ENCODE results near the gene TPGS2.

The TPGS2 gene

DNA sequence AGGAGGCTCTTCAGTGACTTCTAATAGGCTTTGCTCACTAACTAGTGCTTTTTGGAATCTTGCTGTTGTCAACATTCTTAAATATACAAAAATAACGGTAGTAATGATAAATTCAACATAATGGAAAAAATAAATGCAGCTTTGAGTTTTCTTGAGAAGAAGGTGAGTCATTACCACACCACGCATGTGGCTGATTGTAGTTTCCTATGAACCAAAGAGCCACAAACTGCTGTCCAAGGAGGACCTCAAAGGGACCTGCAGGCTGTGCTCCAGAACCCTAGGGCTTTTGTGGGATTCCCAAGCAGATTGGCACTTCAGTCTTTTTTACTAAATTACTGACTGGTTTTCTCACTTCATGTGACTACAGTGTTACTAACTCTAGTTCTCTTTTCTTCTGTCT is 66.7 kb downstream of the TPGS2 start:
- TF ChIP-seq, protein P1, sequence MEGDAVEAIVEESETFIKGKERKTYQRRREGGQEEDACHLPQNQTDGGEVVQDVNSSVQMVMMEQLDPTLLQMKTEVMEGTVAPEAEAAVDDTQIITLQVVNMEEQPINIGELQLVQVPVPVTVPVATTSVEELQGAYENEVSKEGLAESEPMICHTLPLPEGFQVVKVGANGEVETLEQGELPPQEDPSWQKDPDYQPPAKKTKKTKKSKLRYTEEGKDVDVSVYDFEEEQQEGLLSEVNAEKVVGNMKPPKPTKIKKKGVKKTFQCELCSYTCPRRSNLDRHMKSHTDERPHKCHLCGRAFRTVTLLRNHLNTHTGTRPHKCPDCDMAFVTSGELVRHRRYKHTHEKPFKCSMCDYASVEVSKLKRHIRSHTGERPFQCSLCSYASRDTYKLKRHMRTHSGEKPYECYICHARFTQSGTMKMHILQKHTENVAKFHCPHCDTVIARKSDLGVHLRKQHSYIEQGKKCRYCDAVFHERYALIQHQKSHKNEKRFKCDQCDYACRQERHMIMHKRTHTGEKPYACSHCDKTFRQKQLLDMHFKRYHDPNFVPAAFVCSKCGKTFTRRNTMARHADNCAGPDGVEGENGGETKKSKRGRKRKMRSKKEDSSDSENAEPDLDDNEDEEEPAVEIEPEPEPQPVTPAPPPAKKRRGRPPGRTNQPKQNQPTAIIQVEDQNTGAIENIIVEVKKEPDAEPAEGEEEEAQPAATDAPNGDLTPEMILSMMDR (IDR thresholded peaks at IDR 0.05) = no peak
- no peak overlapping the region for H3K27ac Mint-ChIP-seq
- DNase-seq = no peak
- H3K27me3 Mint-ChIP-seq (ENCODE audit: low read depth, poor library complexity) = no peaks in the 10 kb centered on the region
- no peaks in the 10 kb centered on the region for H3K9me3 Mint-ChIP-seq
- H3K4me1 Mint-ChIP-seq = peaks cover 14% of the 10 kb centered on the region
- no peak overlapping the region for H3K4me3 Mint-ChIP-seq
- peaks cover 20% of the 10 kb centered on the region for H3K36me3 Mint-ChIP-seq (ENCODE audit: low read depth)

DNA sequence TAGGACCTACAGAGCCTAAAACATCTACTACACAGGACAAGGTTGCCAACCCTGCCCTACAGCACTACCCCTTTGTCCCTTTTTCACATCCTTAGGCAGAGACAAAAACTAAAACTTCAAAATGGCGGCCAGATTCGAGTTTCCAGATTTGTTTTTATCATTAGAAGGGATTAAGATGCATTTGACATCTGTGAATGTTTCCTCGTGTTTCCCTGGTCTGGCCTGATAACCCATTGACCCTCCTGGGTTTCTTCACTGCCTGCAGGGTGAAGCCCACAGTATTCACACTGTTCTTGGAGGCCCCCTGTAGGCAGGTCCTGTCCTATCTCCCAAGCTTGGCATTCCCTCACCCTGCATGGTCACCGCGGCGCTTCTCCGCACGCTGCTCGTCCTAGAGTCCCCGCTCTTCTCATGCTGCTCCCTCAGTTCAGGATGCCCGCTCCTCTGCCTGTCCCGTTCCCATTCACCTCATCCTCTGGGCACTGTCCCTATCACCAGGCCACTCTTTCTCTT is 67.6 kb downstream of the TPGS2 start:
- no peak for DNase-seq
- Mint-ChIP-seq H3K27ac (no peak overlapping the region), H3K9me3 (no peaks in the 10 kb centered on the region)

DNA sequence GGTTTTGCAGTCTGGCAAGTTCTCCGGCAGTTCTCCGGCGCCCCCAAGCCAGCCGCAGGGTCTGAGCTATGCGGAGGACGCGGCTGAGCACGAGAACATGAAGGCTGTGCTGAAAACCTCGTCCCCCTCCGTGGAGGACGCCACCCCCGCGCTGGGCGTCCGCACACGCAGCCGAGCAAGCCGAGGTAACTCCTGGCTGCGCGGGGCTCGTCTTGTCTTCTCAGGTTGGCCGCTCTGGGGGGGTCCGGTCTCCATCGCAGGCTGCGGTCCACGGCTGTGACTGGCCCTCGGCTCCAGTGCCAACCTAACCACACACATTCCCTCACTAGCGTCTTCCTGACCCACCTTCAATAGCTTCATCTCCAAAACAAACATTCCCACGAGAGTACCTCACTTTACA is 68.2 kb downstream of the TPGS2 start:
- Mint-ChIP-seq H3K27me3 (ENCODE audit: low read depth, poor library complexity) (no peaks in the 10 kb centered on the region), H3K36me3 (ENCODE audit: low read depth) (peaks cover 20% of the 10 kb centered on the region), H3K9me3 (no peaks in the 10 kb centered on the region), H3K27ac (no peak overlapping the region), H3K4me1 (peaks cover 14% of the 10 kb centered on the region), H3K4me3 (no peak overlapping the region)
- DNase-seq = no peak
- TF ChIP-seq, protein P1 (IDR thresholded peaks at IDR 0.05) = no peak

More for the DNA sequence above, 67.6 kb downstream of the TPGS2 start:
- H3K36me3 Mint-ChIP-seq (ENCODE audit: low read depth) = peaks cover 20% of the 10 kb centered on the region
- H3K4me1 Mint-ChIP-seq = peaks cover 14% of the 10 kb centered on the region
- TF ChIP-seq, protein P1 (IDR thresholded peaks at IDR 0.05) = no peak
- H3K4me3 Mint-ChIP-seq = no peak overlapping the region
- H3K27me3 Mint-ChIP-seq (ENCODE audit: low read depth, poor library complexity) = no peaks in the 10 kb centered on the region

DNA sequence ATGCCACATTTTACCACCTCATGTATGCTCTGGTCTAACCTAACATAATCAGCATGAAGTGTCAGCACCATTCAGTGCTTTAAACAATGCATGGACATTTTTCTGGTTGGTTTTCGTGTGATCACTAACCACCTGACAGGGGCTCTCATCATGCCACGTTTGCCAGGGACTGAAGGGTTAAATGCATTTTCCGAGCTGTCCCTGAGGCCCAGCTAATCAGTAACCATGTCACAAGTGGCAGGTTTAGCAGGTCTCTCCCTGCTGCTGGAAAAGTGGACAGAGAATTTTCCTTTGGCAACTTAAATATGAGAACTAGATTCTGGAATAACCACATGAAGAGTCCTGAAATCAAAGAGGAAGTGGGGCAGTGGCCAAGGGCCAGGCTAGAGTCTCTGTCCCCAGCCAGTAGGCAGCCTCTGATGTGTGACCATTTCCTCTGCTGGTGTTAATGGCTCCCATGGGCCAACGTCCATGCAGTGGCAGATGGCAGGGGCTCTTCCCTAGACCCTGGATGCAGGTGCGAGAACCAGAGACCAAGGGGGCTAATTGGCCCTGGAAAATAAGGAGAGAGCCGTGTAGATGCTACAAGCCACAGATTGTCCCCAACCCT is 69.5 kb downstream of the TPGS2 start:
- H3K27ac Mint-ChIP-seq = peak overlapping the region; percentile 23

DNA sequence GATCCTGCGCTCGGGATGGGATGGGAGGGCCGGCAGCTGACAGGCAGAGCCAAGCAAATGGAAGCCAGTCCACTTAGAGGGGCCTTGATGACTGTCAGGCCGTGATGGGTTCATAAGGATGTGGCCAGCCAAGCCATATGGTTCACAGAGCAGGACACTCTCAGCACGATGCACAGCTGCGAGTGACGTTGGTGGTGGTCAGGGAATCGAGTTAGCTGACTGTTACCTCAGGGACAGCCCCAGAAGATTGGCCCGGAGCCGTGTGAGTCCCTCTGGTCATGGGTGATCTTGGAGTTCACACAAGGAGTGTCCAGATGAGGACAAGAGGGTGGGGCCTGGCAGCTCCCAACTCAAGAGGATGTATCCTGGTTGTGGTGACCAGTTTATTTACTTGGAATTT is 70.2 kb downstream of the TPGS2 start:
- peaks cover 24% of the 10 kb centered on the region for H3K36me3 Mint-ChIP-seq (ENCODE audit: low read depth)
- H3K27me3 Mint-ChIP-seq (ENCODE audit: low read depth, poor library complexity) = no peaks in the 10 kb centered on the region
- peaks cover 14% of the 10 kb centered on the region for H3K4me1 Mint-ChIP-seq
- H3K9me3 Mint-ChIP-seq = no peaks in the 10 kb centered on the region
- no peak overlapping the region for H3K27ac Mint-ChIP-seq
- TF ChIP-seq, protein P1 (IDR thresholded peaks at IDR 0.05) = no peak
- no peak for DNase-seq
- no peak overlapping the region for H3K4me3 Mint-ChIP-seq

More for the DNA sequence above, 69.5 kb downstream of the TPGS2 start:
- no peaks in the 10 kb centered on the region for H3K27me3 Mint-ChIP-seq (ENCODE audit: low read depth, poor library complexity)
- peaks cover 24% of the 10 kb centered on the region for H3K36me3 Mint-ChIP-seq (ENCODE audit: low read depth)
- H3K4me3 Mint-ChIP-seq = no peak overlapping the region
- TF ChIP-seq, protein P1 (IDR thresholded peaks at IDR 0.05) = no peak
- H3K9me3 Mint-ChIP-seq = no peaks in the 10 kb centered on the region
- H3K4me1 Mint-ChIP-seq = peaks cover 14% of the 10 kb centered on the region
- peak; percentile 14 for DNase-seq

DNA sequence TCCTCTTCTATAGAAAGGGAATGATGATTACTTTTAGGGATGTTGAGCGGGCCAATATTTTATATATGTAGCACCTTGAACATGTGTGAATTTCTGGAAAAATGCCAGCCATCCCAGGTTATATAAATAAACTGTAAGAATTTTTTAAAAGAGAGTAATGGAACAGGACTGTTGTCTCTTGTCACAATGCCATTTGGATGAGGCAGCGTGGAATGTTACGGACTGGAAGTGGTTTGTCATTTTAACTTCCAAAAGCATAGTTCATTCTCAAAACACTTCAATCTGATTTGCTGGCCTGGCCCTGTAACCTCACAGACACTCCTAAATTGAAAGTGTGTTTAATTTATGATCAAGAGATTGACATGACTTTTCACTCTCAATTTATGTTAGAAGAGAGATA is 70.8 kb downstream of the TPGS2 start:
- H3K27me3 Mint-ChIP-seq (ENCODE audit: low read depth, poor library complexity) = no peaks in the 10 kb centered on the region
- TF ChIP-seq, protein P1 (IDR thresholded peaks at IDR 0.05) = no peak
- no peak overlapping the region for H3K27ac Mint-ChIP-seq
- no peak overlapping the region for H3K4me3 Mint-ChIP-seq
- H3K9me3 Mint-ChIP-seq = no peaks in the 10 kb centered on the region
- peaks cover 14% of the 10 kb centered on the region for H3K4me1 Mint-ChIP-seq
- H3K36me3 Mint-ChIP-seq (ENCODE audit: low read depth) = peaks cover 24% of the 10 kb centered on the region
- DNase-seq = no peak
